Limb (tissue), 2 donors: ENCODE results near the gene CPED1.
"Not testable (repeated sequence)": the region's sequence is repeated elsewhere in the genome, so short reads cannot be mapped to it uniquely, and the experiment has no call there.

ENCODE experiments used
- DNase-seq, 2 donors: peaks; one replicate each; pipeline ENCODE4 v3.0.0-alpha.2; 2016; ENCODE audit errors: extremely low spot score in 2 of 2

CPED1 gene

GRCh38 chr7:121307021-121307574 lies 318.6 kb downstream of the CPED1 start:
- no peak for DNase-seq

DNA sequence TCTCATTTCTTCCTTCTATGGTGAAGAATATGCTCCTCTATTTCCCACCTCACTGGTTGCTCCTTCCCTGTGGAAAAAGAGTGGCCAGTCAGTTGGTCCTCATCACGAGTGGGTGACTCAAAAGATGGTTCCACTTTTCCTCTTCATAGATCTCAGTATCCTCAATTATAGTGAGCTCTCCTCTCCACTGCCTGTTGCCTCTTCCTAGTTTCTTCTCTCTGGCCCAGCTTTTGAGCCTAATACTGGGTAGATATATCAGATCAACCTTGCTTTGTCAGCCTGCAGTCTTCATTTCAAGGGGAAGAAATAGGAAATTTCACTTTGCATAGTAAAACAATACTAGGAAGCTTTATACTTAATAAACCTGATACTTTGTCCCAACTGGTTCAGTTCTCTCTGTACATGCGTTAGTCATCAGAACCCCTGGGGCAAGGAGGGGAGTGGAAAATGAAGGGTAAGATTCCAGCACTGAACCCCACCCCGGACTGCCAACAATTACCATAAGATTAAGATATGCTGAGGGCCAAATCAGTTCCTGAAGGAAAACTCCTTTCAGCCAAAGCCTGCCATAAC lies 324.8 kb downstream of the CPED1 start:
- DNase-seq, result no peak

GRCh38 chr7:121313793-121314676 lies 325.5 kb downstream of the CPED1 start:
- DNase-seq, result no peak

DNA sequence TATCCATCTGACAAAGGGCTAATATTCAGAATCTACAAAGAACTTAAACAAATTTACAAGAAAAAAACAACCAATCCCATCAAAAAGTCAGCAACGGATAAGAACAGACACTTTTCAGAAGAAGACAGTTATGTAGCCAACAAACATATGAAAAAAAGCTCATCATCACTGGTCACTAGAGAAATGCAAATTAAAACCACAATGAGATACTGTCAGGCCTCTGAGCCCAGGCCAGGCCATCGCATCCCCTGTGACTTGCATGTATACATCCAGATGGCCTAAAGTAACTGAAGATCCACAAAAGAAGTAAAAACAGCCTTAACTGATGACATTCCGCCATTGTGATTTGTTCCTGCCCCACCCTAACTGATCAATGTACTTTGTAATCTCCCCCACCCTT lies 326.7 kb downstream of the CPED1 start:
- not testable (repeated sequence) for DNase-seq

GRCh38 chr7:121322460-121322859 lies 333.9 kb downstream of the CPED1 start:
- DNase-seq, result no peak

DNA sequence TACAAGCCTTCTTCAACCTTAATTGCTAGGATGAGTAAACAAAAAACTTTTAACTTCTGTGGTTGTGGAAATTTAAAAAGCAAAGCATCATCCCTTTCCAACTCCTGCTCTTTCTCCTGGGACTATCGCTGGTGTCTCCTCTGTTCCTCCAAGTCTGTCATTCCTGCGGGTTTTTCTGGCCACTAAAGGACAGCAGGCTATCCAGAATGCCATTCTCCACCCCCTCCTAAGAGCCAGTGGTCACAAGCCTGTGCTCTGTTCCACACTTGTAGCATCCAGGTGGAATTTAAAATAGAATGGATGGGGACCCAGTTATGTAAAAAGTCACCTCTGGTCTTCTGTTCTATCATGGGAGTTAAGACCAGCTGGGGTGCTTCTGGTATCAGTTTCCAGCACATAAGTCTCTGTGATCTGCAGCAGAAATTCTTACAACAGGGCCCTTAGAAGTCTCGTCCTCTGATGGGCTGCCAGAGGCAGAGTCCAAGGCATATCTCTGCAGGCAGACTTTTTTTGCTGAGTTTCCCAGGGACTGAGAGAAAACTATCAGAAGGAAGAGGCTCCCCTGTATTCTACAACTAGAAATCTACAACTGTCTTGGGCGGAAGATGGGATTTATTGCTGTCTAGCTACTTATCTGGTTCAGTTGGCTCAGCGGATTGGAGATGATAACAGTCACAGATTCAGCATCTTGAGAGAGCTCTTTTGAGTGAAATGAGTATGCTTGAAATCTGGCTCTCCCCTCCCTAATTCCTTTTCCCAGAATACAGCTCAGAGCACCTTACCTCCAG lies 335.2 kb downstream of the CPED1 start:
- no peak for DNase-seq

DNA sequence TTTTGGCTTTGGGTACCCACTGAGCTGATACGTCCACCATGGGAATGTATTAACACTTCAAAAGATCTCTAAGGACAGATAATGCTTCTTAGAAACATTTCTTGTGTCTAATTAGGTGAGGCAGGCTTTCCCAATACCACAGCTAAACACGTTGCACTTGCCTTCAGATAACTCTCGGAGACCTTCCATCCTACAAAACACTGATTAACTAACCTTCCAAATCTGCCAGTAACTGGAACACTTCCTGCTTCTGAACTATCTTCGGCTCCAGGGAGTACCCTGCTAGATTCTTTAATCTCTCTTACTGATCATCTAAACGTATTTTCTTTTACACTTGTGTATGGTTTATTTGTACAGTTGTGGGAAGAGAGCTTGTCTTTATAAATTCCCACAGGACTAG lies 339.2 kb downstream of the CPED1 start:
- DNase-seq, result no peak

DNA sequence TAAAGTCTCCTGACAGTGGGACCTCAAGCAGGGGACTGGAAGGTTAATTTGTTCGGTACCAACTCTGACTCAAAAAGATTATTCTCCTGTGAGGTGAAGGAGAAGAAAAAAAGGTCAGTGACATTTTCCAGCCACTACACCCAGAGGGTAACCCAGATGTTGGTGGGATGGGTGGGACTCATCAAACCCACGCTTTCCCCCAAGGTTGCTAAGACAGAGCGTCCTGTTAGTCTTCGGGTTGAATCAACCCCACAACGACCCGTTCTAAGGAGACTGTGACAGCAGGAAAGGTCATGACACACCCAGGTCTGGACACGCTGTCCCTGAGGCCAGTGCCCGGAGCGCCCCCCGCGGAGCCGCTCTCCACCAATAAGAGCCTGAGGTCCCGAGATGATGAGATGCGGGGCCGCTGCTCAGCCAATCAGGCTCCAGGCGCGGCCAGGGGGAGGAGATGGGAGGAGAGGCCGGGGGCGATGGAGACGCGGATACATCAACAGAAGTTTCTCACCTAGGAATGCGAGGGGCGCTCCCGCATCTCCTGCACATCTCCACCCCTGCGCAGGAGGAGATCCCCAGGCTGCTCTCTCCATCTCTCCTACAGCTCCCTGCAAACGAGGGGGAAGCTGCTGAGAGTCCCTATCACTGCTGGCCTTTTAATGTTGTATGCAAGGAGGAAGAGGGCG lies 340.1 kb downstream of the CPED1 start, which contains the start of gene WNT16:
TSS of gene WNT16 (plus strand) at position 493 of the 683 bp plus-strand sequence. CDS start 293 bp downstream, outside the sequence.
- DNase-seq, result peak in 1 of 2 donors; percentile 59

GRCh38 chr7:121329191-121330052 lies 340.9 kb downstream of the CPED1 start:
- peak in 1 of 2 donors; percentile 64 for DNase-seq

DNA sequence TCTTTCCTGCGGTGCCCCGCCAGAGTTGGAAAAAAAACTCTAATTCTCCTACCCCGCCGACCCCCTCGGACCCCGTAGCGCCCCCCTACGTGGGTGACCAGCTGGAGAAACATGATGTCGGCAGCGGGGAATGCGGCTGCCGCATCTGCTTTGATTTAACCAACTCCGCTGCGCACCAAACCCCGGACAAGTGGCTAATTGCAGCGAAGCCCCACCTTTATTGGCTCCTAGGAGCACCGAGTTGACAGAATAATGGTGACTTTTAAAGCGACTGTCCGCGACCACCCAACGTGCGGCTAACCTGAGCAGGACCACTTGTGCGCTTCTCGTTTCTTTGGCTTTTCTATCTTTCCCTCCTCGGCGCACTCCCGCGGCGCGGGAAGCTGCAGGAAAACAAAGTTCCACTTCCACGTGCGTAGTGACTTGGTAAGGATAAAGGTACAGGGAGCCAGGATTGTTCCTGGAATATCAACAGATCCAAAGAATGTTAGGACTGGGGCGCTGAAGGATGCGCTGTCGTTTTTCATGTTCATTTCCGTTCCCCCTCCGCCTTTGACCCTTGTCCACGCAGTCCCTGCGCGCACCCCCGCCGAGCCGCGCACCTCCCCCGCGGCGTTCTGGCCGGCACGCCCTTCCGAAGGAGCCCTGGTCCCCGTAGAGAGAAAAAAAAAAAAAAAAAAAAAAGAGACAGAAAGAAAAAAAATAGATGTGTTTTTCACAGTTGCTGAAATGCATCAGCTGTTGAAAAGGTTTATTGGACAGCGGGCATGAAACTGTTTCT lies 341.7 kb downstream of the CPED1 start:
- peak in 1 of 2 donors; percentile 63 for DNase-seq

DNA sequence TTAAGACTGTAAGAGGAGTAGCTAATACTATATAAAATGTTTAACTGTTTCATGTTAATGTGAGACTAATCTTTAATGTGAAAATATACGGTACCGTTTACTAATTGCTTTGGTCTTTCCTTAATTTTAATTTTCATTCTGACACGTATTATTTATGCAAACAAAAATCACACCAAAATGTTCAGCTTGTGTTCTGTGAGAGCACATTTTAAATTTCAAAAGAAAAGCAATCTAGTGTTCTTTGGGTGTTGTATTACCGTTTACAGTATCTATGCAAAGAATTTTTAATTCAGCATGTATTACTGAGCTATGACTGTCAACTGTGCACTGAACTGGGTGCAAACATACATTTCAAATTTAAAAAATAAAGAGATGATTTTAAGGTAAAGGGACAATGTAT lies 342.5 kb downstream of the CPED1 start:
- DNase-seq, result no peak

DNA sequence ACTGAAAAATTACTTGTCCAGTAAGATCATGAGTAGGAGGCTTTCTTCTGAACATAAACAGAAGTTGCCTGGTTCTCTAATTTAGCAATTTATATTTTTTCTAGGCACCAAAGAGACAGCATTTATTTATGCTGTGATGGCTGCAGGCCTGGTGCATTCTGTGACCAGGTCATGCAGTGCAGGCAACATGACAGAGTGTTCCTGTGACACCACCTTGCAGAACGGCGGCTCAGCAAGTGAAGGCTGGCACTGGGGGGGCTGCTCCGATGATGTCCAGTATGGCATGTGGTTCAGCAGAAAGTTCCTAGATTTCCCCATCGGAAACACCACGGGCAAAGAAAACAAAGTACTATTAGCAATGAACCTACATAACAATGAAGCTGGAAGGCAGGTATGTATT lies 343.1 kb downstream of the CPED1 start:
- DNase-seq, result no peak

DNA sequence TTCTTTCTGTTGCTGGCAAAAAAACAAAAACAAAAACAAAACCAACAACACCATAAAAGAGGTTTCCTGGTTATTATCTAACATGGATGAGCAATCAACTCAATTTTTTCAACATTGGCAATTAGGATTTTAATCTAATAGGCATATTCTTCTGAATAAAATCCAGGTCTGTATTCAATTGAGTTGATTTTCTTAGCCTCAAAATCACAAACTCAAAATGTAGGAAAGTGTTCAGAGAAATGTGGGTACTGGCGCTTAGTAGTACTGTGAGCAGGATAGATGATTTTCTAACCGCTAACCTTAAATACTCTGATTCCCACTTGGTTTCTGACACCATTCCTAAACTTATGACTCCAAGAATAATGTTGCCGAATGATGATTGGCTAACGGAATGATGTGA lies 345.9 kb downstream of the CPED1 start:
- DNase-seq, result no peak

- DNase-seq, result no peak
Measured at GRCh38 chr7:121334875-121335648, 346.6 kb downstream of the CPED1 start.

GRCh38 chr7:121336579-121336978 lies 348.1 kb downstream of the CPED1 start:
- DNase-seq, result no peak

DNA sequence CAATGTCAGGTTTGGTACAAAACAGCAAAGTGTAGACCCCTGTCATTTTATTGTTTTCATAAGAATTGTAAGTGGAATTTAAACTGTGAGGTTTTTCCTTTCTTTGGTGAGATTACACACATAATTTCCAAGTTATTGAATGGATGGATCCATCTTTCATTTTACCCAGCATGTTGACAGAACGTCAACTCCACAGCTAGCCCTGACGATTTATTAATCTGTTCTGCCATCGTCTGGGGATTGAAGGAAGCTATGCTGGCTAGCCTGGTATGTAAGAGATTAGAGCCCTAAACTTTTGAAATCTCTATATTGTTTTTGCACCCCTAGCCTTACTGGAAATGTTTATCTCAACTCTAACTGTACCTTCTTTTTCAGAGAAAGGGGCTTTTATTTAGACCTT lies 348.9 kb downstream of the CPED1 start:
- DNase-seq, result no peak

GRCh38 chr7:121339082-121339481 lies 350.6 kb downstream of the CPED1 start:
- no peak for DNase-seq

DNA sequence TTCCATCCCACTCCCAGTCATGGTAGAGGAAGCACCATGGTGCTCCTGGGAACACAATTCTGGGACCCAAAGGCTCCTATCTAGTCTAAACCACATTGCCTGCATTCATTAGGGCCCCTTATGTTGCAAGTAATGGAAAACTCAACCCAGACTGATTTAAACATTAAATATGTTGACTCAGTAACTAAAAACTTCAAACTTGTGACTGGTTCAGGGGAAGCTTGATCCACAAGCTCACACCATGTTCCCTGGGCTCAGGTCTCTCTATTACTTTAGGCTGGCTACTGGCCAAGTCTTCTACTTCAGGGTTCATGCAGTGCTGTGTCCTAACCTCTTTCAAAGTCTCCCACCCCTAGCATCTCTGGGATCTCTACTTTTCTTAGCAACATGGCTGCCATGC lies 353.4 kb downstream of the CPED1 start:
- no peak for DNase-seq

- no peak for DNase-seq
Measured at GRCh38 chr7:121342631-121343030, 354.1 kb downstream of the CPED1 start.
